ENCODE results near the gene CD209.
"Not testable (repeated sequence)": the region's sequence is repeated elsewhere in the genome, so short reads cannot be mapped to it uniquely, and the experiment has no call there.

Gene CD209, protein sequence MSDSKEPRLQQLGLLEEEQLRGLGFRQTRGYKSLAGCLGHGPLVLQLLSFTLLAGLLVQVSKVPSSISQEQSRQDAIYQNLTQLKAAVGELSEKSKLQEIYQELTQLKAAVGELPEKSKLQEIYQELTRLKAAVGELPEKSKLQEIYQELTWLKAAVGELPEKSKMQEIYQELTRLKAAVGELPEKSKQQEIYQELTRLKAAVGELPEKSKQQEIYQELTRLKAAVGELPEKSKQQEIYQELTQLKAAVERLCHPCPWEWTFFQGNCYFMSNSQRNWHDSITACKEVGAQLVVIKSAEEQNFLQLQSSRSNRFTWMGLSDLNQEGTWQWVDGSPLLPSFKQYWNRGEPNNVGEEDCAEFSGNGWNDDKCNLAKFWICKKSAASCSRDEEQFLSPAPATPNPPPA

DNA sequence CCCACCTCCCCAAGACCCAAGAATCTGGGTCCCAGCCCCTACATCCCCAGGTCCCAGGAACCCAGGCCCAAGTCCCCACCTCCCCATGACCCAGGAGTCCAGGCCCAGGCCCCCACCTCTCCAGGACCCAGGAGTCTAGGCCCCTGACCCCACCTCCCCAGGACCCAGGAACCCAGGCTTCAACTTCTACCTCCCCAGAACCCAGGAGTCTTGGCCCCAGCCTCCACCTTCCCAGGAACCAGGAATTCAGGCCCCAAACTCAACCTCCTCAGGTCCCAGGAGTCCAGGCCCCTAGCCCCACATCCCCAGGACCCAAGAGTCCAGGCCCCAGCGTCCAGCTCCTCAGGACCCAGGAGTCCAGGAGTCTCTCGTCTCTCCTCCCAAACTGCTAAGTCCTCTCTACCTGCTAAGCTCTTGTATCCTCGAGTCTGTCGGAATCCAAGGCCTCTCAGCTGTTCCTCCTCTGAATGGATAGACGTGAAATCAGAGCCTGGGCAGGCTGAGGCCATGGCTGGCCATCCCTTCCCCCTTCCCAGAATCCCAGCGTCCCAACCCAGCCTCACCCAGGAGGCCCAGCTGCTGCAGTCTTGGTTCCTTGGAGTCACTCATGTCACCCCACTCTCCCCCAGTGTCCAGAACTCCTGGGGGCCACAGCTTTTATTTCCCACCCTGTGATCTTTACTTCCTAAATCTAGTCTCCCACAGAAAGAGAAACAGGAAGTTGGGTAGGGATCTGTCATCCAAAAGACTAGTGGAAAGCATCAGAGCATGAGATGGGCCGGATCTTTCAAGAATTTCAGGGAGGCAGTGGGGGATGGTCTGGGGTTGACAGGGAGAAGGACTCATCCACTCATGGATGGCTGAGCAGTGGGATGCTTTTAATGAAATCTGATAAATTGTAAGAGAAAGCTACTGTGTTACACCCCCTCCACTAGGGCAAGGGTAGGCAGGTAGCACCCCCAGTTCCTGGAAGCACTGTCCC lies at the start of gene CD209:
Gene CD209, minus strand, starts transcription at position 632 of the 982 bp plus-strand sequence. Its CDS starts 23 bp downstream, at position 609.
- DNase-seq = no peak

DNA sequence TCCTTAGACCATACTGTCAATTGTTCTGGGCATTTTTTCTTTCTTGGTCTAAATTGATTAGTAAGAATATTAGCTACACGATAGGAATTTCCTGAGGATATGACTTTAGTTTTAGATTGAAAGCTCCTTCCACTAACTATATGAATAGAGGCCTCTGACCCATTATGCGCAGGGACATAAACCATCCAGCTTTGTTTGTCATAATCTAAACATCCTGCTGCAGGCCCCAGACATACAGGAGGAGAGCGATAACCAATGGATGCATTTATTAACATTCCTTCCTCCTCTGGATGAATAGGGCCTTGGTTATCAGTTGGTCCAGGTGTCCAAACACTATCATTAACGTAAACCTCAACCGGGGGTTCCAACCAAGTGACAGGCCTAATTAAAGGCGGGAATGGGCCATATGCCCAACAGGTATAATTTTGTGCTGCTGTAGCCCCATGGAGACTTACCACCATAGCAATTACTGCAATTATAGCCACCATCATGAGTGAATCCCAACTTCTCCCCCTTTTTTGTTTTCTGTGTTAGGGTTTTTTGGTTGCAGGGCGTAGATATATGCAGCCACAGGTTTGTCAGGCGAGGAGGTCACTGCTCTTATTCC lies 48.3 kb upstream of the CD209 start:
- DNase-seq = no peak

DNA sequence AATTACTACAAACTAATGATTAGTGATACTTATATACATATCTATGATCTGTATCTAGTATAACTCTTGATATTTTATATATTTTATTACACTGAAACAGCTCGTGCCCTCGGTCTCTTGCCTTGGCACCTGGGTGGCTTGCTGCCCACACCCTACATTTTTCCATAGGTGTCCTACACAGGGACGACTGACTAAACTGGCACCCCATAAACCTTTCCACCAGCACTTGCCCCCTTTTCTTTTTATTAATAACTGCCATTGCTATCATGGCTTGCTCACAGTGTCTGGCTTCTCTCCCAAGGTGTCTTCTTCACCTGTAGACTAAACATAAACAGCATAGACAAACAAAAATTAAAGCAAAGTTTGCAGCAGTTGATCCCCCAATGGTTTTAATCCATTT lies 46.2 kb upstream of the CD209 start:
- no peak for DNase-seq

DNA sequence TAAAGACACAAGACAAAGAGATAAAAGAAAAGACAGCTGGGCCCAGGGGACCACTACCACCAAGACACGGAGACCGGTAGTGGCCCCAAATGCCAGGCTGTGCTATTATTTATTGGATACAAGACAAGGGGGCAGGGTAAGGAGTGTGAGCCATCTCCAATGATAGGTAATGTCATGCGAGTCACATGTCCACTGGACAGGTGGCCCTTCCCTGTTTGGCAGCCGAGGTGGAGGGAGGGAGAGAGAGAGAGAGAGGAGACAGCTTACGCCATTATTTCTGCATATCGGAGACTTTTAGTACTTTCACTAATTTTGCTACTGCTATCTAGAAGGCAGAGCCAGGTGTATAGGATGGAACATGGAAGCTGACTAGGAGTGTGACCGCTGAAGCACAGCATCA lies 45.4 kb upstream of the CD209 start:
- not testable (repeated sequence) for DNase-seq

DNA sequence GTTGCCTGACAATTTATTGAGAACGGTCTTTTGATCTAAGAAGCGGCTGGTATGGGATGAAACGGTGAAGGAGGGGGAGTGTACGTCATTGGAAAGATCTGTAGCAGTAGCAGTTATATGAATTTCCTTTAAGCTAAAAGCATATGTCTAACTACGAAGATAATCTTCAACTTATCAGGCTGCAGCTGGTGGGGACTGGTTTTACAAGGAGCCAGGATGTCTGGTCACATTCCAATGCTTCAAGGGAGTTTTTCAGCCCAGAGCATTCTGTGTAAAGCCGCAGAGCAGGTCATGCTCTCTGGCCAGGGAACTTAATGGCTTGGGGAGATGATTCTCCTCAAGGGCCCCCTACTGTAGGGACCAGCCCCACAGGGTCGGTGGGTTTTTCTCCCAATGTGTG lies 44.9 kb upstream of the CD209 start:
- DNase-seq = no peak

DNA sequence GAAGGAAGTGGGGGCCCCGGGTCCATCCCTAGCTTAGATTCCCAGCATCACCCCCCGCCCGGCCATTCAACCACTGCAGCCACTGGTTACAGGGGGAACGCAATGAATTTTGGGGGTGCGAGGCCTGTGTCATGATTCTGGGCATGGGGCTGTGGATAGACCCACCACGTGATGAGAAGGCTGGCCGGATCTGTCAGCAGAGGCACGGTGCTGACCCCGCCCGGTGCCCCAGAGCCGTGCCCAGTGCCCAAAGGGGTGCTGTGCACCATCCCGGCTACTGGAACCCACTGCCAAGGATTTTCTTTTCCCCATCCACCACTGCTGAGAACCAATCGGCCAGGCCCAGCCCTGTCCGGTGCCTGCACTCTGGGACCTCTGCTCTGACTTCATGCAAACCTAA lies 43.1 kb upstream of the CD209 start:
- DNase-seq = no peak

DNA sequence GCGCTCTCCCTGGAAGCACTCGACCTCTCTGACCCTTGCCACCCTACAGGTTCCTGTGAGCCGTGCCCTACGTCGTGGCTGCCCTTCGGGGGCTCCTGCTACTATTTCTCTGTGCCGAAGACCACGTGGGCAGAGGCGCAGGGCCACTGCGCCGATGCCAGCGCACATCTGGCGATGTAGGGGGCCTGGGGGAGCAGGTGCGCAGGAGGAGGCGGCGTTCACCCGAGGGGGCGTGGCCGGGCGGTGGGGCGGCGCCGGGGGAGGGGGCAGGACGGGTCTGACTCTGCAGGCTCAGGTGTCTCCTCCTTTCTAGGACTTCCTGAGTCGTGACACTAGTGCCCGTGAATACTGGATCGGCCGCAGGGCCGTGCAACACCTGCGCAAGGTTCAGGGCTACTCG lies 42.1 kb upstream of the CD209 start:
- DNase-seq = peak; percentile 67

DNA sequence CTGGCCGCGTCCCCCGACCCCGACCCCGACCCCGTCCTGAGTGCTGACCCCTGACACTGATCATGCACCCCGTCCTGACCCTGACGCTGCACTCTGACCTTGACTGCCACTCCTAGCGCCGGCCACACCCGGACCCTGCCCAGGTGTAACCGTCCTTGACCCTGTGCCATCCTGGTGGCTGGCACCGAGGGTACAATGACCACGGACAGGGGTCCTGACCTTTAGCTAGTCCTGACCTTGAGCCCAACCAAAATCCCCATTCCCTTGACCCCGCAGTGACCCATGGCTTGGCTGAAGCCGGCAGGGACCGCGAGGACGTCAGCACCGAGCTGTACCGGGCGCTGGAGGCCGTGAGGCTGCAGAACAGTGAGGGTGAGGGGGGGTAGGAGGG lies 41.6 kb upstream of the CD209 start:
- DNase-seq = no peak

DNA sequence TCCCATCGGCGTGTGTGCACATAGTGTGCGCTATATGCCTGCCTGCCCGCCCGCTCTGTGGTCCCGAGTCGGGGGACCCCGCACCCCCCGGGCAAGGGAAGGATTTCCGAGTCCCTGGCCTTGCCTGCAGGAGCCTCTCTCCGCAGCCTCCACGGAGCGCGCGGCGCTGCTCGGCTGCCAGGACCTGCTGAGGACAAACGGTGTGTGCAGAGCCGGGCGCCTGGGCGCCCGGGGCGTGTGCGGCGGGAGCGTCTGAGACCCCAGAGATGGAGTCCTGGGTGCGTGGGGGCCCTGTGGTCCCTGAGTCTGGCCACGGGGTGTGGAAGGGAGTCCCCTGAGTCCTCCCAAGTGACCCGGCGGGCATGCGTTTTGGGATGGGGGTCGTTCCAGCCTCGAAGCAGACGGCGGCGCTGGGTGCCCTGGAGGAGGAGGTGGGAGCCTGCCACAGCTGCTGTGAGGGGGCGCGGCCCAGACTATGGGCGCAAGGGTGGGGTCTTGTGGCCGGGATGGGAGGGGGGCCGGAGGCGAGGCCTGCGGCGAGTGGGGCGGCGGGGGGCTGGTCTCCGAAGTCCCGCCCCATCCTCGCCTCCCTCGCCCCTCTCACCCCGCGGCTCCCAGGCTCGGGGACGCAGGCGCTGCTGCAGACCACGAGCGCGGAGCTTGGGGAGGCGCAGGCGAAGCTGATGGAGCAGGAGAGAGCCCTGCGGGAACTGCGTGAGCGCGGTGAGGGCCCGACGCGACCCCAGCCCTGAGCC lies 41.0 kb upstream of the CD209 start:
- DNase-seq = peak; percentile 8

DNA sequence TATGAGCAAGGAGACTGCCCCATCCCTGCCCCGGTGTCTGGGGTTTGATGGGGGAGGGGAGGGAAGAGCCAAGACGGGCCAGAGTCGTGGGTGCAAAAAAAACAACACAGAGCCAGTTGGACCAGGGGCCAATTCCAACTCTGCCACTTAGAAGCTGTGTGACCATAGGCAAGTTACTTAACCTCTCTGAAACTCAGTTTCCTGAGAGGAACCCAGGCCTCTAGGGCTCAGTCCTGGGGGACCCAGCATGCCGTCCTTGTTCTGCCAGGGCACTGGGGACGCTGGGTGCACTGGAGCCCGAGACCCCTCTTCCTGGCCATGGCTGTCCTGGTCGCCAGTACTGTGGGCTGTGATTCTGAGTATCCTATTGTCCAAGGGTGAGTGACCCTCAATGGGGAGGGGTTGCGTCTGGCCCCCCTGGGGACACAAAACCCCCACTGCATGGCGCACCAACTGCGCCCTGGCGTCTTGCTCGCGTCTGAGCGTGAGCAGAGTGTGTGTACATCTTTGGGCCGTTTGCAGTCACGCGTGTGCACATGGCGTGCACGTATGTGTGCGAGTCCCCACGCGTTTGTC lies 40.4 kb upstream of the CD209 start:
- no peak for DNase-seq

DNA sequence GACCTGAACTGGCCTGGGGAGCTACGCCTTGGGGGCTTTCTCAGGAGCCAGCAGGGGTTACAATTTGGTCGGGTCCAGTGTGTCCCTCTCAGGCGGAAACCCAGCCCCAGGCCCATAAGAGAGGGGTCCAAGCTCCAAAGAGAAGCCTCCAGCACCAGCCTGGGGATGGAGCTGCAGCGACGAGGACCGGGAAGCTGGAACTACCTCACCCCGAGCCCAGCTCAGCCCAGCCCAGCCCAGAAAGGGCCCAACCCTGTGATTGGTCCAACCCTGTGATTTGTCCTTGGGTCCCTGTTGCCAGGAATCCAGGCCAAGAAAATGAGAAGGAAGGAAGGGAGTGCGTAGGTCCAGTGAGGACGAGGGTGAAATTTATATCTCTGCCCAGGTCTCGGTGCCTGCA lies 39.8 kb upstream of the CD209 start:
- no peak for DNase-seq

DNA sequence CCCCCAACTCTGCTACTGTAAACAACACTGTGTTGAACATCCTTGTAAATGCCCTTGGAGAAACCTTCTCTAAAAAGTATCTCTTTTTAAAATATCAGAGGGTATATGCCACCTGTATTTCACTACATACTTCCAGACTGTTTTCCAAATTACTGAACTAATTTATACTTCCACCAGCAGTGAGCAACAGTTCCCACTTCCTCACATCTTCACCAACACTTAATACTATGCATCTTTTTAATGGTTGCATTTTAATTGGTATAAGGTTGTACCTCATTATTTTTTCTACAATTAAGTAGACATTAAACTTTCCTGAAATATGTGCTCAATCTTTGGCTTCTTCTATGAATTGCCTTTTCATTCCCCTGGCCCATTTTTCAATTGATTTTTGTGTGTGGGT lies 37.5 kb upstream of the CD209 start:
- DNase-seq = no peak

DNA sequence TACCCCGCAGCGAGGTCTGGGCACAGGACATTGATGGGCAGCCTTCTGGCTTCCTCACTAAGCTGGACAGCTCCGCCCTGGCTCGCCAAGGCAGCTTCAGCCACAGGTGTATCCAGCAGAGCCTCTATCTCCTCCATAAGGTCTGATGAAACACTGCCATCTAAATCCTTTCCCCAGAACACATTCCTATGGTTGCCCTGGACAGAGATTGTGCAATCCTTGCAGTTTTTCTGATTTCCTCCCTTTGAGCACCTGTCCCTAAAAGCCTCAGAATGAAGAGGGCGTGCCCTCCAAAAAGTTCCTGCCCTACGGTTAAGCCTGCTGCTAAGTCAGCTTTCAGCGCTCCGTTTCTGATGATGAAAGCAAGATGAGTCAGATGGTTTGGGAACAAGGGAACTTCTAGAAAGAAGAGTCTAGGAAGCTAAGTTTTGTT lies 36.7 kb upstream of the CD209 start:
- DNase-seq = no peak

DNA sequence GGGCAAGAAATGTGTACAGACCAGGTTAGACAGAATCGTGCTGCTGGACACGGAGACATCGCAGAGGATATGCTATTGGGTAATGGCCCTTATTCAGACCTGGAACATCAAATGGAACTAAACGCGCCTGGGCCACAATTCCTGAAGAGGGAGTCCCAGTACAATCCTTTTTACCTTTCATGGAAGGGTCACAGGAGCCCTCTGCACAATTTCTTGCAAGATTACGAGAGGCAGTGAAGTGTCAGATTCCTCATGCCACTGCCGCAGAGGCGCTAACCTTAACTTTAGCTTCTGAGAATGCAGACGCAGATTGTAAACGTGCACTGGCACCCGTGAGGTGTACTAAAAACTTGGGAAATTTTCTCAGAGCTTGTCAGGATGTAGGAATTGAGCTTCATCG lies 33.8 kb upstream of the CD209 start:
- DNase-seq = no peak

DNA sequence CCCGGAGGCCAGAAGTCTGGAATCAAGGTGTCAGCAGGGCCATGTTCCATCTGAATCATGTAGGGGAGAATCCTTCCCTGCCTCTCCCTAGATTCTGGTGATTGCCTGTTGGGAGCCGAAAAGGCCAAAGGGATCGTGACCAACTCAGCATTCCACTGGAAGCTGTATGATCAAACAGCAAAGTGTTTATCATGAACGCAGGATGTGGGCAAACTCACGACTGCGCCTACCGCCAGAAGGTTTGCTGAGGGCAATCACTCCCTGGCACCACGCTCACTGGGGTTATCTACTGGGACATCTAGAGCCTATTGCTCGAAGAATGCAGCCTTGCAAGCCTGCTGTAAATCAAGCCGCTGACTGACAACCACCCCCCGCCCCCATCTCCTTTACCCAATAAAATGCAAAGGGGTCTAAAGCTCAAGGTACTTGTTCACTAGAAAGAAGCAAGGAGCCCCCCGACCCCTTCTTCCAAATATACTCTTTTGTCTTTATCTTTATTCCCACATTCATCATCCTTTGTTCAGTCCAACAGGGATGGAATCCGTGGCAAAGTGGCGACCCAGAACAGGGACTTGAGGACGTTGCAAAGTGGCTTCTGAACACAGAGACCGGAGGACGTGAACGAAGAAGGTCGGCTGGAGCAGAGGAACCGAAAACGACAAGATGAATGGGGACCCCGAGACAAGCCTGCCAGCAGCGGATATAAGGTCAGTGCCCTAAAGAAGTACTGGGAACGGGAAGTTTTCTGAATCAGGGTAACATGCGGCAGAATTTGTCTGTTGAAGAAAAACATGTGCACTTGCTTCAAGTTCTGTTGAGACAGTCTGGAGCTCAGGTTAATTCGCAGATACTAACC lies 32.5 kb upstream of the CD209 start:
- DNase-seq = no peak

DNA sequence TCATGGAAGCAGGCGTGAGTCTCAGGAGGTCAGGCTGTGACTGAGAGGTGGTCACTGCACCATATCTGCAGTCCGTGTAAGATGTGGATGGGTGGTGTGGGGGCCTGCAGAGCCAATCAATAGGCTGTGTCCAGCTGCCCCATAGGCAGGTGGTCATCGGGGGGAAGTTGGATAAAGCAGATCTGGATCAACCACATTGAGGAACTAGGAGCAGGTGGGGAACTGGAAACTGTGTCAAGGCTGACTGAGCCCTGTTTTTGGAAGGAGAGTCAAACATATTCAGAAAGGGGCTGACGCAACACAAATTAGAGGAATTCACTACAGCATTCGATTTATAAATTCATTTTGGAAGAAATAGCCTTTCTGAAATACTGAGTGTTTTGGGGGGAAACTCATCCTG lies 30.7 kb upstream of the CD209 start:
- DNase-seq = no peak

DNA sequence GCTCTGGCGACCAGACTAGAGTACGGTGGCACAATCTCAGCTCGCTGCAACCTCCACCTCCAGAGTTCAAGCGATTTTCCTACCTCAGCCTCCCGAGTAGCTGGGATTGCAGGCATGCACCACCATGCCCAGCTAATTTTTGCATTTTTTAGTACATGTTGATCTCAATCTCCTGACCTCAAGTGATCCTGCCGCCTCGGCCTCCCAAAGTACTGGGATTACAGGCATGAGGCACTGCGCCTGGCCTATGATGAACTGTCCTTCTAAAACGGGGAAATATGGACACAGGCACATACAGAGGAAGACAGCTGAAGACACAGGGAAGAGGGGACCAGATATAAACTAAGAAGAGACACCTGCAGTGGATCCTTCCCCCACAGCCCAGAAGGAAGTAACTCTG lies 28.4 kb upstream of the CD209 start:
- no peak for DNase-seq

DNA sequence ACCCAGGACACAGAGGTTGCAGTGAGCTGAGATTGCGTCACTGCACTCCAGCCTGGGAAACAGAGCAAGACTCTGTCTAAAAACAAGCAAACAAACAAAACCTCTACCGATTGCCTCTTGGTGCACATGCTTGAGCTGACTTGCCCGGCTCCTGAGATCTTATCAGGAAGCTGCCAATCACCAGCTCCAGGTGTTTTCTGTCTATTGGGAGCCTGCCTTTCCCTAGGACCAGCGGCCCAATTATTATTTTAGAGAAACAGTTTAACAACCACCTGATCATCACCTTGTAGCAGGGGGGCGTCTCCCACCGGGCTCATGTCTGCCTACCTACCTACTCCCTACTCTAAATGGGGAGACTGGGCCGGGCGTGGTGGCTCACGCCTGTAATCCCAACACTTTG lies 26.5 kb upstream of the CD209 start:
- no peak for DNase-seq

DNA sequence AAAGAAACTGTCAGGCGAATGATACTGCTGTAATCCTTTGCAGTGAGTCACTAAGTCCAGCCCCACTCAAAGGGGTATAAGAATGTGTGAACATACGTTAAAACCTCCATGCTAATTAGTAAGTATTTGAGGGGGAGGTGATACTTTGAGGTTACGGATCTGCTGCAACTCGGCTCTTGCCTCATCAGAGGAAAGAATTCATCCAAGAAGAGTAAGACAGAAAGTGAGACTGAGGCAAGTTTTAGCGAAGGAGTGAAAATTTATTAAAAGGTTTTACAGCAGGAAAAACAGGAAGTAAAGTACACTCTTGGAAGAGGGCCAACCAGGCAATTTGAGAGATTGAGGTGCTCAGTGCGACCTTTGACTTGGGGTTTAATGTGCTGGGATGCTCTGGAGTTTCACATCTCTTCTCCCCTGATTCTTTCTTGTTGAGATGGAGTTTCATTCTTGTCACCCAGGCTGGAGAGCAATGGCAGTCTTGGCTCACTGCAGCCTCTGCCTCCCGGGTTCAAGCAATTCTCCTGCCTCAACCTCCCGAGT lies 25.5 kb upstream of the CD209 start:
- DNase-seq = peak; percentile 19

DNA sequence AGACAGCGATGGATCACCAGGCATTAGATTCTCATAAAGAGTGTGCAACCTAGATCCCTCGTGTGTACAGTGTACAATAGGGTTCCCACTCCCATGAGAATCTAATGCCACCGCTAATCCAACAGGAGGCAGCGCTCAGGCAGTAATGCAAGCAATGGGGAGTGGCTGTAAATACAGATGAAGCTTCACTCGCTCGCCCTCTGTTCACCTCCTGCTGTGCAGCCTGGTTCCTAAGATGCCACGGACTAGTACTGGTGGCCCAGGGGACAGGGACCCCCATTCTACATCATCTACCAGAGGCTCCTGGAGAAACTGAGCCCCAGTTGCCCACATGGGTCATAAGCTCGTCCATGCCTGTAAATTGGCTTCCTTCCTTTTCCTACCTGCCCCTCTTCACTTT lies 23.7 kb upstream of the CD209 start:
- no peak for DNase-seq

DNA sequence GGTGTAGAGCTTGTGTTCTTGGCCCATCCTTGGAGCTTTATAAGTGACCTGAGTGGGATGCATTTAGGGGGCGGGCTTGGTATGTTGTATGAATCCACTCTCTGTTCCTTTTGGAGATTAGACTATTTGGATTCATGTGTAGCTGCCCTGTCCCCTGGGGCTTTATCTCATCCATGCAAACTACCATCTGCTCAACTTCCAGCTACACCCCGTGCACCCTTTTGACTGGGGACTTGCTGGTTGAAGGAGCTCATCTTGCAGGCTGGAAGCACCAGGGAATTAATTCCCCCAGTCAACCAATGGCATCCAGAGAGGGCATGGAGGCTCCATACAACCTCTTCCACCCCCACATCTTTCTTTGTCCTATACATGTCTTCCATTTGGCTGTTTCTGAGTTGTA lies 21.8 kb upstream of the CD209 start:
- no peak for DNase-seq

All from CD4-positive, alpha-beta T cell treated with Interleukin-6 for 4 hours (primary cell).